Left ventricle myocardium inferior (tissue), 1 donor: Measurements from ENCODE around the gene ADCY5. TPM values are rescaled to one million over a fixed set of nuclear protein-coding genes. Genes with fewer than 3 reads are reported as not detected.

Experiments used
- DNase-seq: peaks from one replicate; pipeline ENCODE4 v3.0.0-alpha.2; 2020
- H3K27ac ChIP-seq: fragments of 200-600 bp; replicated peaks from 2 replicates; pipeline ENCODE4 v1.8.0; 2021
- H3K27me3 ChIP-seq: fragments of 200-600 bp; 2 replicates; pipeline ENCODE4 v1.8.0; 2021; ENCODE audit warnings: low read depth
- H3K36me3 ChIP-seq: fragments of 200-600 bp; 2 replicates; pipeline ENCODE4 v1.8.0; 2021
- H3K4me1 ChIP-seq: fragments of 200-600 bp; 2 replicates; pipeline ENCODE4 v1.8.0; 2021
- H3K4me3 ChIP-seq: fragments of 200-600 bp; 2 replicates; pipeline ENCODE4 v1.8.0; 2021; ENCODE audit warnings: mild to moderate bottlenecking, moderate library complexity
- H3K9me3 ChIP-seq: fragments of 200-600 bp; replicated peaks from 2 replicates; pipeline ENCODE4 v1.8.0; 2021
- intact Hi-C: fragments of 100-400 bp; cut with micrococcal nuclease; formaldehyde crosslinking; loops from one replicate; pipeline ENCODE4 v1.11.0; 2022
- total RNA-seq: library from RNA; stranded (reverse); fragmentation: NEBNext Ultra II Directional; extraction: Animal tissue kit (Norgen Biotek cat#: 25700); gene quantifications from one replicate; pipeline ENCODE4 v1.2.1, GENCODE V29; 2021
- TF ChIP-seq, protein P1 (sequence below): fragments of 200-600 bp; IDR thresholded peaks from 2 replicates; pipeline ENCODE4 v1.8.0; 2021; ENCODE audit warnings: antibody characterized with exemption, mild to moderate bottlenecking, borderline replicate concordance
- donor health status: DM: no; HTN: yes; CAD: no; lungs with severe emphysema.

The ADCY5 gene
- total RNA-seq, 1 donor from 2014 or later = 249 TPM

DNA sequence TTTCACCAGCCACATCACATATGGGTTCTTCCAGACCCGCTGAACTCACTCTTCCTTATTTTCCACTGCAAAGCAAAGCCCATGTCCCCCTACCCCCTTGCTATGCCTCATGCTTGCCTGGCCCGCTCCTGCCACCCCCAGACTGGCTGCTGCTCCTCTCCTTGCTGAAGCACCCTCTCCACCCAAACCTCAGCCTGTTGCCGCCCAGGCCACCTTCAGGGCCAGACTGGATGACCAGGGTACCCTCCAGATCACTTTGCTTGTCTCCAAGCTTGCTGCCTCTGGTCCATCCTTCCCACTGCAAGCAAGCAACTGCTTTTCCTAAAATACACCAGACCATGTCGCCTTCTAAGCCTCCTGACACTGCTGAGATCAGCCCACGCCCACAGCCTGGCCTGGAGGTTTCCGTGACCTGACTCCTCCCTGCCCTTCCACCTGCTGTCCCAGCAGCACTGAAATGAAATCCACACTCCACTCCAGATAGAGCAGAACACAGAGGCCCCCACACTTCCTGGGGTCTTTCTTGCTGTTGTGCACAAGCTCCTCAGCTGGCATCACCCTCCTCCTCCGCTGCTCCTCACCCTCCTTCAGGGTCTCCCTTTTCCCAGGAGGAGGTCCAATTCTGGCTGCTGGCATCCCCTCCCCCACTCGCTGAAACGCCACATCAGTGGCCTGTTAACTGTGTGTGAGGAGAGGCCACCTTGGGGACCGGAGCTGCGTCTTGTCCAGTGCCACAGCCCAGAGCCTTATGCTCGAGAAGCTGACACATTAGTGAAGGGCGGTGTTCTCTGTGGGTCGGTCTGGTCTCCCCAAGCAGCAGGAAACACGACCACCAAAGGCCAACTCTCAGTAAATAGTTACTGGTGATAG, 99.1 kb downstream of the ADCY5 start:
- Histone ChIP-seq H3K36me3 (no peaks in the 10 kb centered on the region), H3K9me3 (peaks cover 2% of the 10 kb centered on the region), H3K4me1 (peaks cover 96% of the 10 kb centered on the region), H3K27me3 (peaks cover 8% of the 10 kb centered on the region), H3K4me3 (no peak overlapping the region), H3K27ac (peak overlapping the region; percentile 87)
- TF ChIP-seq, protein P1, sequence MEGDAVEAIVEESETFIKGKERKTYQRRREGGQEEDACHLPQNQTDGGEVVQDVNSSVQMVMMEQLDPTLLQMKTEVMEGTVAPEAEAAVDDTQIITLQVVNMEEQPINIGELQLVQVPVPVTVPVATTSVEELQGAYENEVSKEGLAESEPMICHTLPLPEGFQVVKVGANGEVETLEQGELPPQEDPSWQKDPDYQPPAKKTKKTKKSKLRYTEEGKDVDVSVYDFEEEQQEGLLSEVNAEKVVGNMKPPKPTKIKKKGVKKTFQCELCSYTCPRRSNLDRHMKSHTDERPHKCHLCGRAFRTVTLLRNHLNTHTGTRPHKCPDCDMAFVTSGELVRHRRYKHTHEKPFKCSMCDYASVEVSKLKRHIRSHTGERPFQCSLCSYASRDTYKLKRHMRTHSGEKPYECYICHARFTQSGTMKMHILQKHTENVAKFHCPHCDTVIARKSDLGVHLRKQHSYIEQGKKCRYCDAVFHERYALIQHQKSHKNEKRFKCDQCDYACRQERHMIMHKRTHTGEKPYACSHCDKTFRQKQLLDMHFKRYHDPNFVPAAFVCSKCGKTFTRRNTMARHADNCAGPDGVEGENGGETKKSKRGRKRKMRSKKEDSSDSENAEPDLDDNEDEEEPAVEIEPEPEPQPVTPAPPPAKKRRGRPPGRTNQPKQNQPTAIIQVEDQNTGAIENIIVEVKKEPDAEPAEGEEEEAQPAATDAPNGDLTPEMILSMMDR = no peak
- intact Hi-C loops = no loop called here
- DNase-seq = no peak

GRCh38 chr3:123349201-123349535, 99.7 kb downstream of the ADCY5 start:
- peak overlapping the region; percentile 87 for H3K27ac ChIP-seq
- H3K36me3 ChIP-seq = no peaks in the 10 kb centered on the region
- DNase-seq = no peak
- TF ChIP-seq, protein P1 = no peak
- peaks cover 8% of the 10 kb centered on the region for H3K27me3 ChIP-seq
- intact Hi-C loops = no loop called here
- H3K9me3 ChIP-seq = no peaks in the 10 kb centered on the region
- H3K4me3 ChIP-seq = no peak overlapping the region
- H3K4me1 ChIP-seq = peaks cover 100% of the 10 kb centered on the region

DNA sequence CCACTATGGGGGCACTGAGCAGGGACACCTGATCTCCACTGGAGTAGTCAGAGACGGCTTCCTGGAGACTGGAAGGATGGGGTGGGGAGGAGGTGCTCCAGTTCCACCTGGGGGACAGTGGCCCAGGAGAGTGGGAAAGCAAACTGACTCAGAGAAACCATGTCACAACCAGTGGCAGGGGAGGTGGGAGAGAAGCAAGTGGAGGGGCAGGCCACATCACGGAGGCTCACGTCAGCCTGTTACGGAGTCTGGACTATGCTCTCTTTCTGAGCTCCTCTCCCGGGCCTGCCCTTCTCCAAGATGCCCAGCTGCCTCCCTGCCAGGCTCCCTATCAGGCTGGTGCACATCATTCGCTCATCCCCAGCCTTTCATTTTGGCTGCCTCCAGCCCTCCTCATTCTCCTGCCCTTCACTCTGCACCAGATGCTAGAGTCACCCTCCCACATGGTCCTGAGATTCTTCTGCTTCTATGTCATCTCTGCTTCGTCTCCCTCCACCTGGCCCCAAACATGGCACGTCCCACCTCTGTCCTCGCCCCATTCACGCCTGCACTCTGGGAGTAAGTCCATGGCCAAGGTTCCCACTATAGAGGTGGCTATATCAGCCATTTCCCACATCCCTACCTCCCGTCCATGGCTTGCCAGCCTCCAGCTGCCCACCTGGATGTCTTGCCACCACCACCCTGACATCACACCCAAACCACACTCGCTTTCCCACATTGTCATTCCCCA, 100.3 kb downstream of the ADCY5 start:
- Histone ChIP-seq H3K36me3 (no peaks in the 10 kb centered on the region), H3K9me3 (no peaks in the 10 kb centered on the region), H3K4me3 (no peak overlapping the region), H3K4me1 (peaks cover 100% of the 10 kb centered on the region), H3K27me3 (peaks cover 8% of the 10 kb centered on the region), H3K27ac (peak overlapping the region; percentile 87)
- DNase-seq = no peak
- TF ChIP-seq, protein P1 = no peak
- intact Hi-C loops = no loop called here

DNA sequence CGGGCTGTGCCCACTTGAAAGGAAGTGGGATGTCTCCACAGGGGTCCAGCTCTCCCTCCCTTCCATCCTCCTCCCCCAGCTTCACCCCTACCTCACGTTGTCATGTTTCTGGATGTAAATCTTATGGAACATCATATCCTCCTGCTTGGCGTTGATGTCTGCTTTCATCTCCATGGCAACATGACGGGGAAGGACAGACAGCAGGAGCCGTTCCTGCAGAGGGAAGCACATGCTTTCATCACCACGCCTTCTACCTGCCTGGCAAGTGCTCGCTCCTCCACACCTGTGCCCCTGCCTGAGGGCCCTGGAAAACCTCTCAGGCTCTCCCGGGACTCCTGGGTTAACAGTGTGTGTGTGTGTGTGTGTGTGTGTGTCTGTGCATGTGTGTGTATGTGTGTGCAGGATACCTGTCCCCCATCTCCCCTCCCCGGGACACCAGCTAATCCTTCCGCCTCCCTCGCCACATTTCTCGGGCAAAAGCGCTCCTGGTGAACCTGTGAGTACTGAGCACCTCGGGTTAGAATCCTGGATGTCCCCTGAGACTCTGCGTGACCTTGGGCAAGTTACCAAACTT, 101.1 kb downstream of the ADCY5 start:
- intact Hi-C loops = no loop called here
- Histone ChIP-seq H3K9me3 (no peaks in the 10 kb centered on the region), H3K27me3 (peaks cover 8% of the 10 kb centered on the region), H3K27ac (peak overlapping the region; percentile 87), H3K36me3 (no peaks in the 10 kb centered on the region), H3K4me3 (no peak overlapping the region), H3K4me1 (peaks cover 100% of the 10 kb centered on the region)
- TF ChIP-seq, protein P1 = no peak
- no peak for DNase-seq

DNA sequence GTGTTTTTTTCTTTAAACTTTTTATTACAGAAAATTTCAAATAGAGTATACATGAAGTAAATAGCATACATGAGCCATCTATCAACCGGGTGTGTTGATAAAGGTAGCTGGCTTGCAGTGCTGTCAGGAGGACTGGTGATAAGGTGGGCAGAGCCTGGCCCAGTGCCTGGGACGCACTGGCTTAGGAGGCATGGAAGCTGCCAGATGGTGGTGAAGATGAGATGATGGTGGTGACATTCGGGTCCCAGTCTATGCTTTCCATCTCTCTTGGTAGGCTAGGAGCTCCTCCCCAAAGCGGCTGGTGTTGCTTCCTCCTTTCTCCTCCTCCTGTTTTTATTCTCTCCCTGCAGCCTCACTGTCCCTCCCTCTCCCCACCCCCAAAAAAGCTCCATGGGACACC, 101.7 kb downstream of the ADCY5 start:
- no peak overlapping the region for H3K4me3 ChIP-seq
- peak; percentile 66 for DNase-seq
- peak overlapping the region; percentile 87 for H3K27ac ChIP-seq
- peaks cover 8% of the 10 kb centered on the region for H3K27me3 ChIP-seq
- no peaks in the 10 kb centered on the region for H3K36me3 ChIP-seq
- TF ChIP-seq, protein P1 = no peak
- peaks cover 100% of the 10 kb centered on the region for H3K4me1 ChIP-seq
- no peaks in the 10 kb centered on the region for H3K9me3 ChIP-seq
- intact Hi-C loops = no loop called here
